ENCODE measurements around the gene FYCO1.
A peak's percentile ranks its signal among the peaks of the same experiment; 100 is the strongest.

FYCO1 gene

DNA sequence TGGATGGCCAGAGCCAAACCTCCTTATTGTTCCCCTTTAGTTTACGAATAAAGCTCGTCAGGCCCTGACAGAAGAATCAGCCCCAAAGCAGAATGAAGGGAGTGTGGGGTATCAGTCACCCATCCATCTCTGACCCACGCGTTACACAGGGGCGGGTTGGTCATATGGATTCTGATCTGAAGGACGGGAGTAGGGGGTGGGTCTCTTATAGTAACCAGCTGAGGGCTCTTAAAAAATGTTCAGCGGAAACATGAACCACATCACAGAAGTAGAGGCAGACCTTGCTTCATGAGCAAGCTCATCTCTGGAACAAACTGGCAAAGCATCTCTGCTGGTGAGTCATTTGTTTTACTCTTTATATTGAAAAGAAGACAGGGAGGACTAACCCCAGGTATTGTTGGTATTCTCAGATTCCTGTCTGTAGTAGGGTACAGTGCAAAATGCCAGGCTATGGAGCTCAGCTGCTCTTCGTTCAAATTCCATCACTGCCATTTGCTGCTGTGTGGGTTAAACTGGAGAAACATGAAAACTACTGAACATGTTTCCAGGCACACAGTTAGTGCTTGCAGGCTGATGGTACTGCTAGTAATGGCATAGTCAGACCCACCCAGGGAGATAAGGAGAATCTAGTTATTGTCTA is 52.3 kb downstream of the FYCO1 start, which contains the start of gene CXCR6:
CXCR6 (plus strand) TSS at position 258 of the 640 bp plus-strand sequence. CDS start 3,018 bp downstream, outside the sequence.
- no peak for DNase-seq (ENCODE audit: low spot score)
- no peak for FAIRE-seq

DNA sequence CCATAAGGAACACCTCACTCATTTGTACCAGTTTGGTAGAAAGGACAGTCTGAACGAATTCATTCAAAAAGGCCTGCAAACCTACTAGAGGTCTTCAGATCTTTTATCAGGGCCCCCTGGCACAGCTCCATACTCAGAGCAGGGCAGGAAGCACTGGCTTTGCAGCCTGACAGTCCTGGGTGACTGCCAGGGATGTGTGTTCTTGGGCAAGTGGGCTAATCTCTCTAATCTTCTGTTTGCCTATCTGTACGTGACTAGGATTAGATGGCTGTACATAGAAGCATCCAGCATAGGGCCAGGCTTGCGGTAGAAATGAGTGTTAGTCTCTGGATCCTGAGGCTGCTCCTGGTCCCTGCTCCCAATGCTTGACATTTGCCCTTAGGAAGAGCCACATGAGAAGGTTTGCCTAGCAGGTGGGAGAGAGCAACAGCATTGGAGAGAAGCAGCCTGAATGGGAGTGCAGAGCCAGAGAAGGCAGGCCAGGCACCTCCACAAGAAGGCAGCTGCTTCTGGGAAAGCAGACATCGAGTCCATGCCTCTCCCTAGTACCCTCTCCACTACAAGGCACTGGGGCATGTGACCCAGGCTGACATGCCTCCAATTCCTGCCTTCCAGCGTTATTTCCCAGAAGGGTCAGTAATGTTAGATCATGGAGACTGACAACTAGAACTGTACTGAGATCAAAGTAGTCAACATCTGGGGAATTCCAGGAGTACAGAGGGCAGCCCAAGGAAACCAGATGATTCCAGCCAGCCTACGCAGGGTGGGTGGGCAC is 53.4 kb downstream of the FYCO1 start:
- no peak for DNase-seq (ENCODE audit: low spot score)

DNA sequence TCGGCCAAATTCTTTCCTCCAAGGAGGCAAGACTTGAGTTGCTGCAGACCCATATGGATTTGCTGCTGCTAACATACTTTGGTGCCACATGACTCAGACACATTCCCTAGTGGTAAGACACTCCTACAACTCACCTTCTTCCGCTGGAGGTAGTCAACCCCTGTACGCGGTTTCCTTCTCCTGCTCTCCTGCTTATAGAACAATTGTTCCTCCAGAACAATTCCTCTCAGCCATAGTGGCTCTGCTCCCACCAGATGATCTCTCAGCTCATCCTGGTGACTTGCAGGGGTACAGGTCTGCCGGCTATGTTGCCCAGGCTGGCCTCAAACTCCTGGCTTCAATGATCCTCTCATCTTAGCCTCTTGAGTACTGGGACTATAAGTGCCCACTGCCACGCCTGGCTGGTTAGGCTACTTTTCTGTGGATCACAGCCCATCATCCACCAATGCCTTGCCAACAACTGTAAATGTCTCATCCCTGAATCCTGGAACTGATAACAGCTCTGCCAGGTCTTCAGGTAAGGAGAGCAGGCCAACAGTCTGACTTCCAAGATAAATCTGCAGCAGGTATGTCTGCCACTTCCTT is 54.8 kb downstream of the FYCO1 start:
- DNase-seq (ENCODE audit: low spot score): no peak
- FAIRE-seq: no peak

More for the DNA sequence above, 53.4 kb downstream of the FYCO1 start:
- no peak for FAIRE-seq

DNA sequence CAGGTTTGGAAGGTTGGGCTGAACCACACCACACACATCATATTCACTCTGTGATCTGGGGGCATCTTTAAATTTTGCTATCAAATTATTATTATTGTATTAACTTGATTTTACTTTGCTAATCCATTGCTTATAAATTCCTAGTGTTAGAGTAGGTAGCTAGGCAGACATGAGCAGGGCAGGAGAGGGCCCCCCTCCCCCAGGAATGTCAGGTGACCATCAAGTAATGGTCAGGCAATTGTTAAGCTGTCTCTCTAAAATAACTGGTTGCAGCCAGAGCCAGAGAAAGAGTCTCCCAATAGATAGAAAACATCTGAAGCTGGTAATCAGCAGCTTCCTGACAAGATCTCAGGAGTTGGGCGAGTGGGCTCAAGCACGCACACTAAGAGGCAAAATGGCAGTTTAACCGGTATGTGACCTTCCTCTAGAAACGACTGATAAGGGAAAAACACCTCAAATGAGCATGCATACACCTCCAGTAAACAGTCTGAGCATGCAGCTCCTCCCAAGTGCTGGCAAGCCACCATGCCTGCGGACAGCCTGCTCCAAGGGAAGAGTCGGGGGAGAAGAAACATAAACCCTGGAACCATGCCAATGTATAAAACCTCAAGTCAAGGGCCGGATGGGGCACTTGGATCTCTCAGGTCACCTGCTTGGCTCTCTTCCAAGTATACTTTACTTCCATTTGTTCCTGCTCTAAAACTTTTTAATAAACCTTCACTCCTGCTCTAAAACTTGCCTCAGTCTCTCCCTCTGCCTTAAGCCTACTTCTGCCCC is 55.4 kb downstream of the FYCO1 start:
- DNase-seq (ENCODE audit: low spot score) (no peak), FAIRE-seq (no peak)

DNA sequence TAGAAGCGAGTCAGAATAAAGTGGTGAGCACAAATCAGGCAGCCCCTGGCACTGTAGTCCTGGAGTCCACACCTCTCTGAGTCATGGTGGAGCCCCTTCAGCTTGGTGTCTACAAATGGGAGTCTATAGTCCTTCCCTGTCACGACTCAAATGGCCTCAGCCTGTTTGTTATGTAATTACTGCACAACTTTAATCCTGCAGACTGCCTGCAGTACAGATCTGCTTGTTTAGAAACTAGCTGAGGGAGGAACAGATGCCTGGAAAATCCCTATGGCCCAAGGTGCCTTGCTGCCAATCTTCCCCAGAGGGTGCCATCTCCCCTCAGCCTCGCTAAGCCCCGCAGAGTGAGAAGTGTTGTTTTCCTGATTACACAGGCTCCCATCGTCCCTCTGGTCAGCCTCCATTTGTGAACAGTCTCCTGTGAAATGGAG is 56.3 kb downstream of the FYCO1 start:
- DNase-seq (ENCODE audit: low spot score) (no peak), FAIRE-seq (no peak)

DNA sequence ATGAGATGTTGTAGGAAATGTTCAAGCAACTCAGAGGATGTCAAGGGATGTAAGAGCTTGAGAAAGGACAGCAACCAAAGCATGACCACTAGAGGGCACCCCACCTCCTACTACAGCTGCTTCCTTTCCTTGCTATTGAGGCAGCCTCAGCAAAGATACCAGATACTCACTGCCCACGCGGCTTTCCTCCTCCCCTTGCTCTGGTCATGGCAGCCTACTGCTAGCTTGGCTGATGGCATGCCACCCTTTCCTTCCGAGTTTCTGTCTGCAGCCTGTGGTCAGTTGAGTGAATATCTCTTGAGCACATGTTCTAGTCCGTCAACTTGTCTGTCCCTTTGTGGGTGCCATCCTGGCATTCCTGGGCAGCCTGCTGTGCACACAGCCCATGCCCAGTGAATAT is 56.8 kb downstream of the FYCO1 start:
- DNase-seq (ENCODE audit: low spot score): peak; percentile 55
- FAIRE-seq: no peak

DNA sequence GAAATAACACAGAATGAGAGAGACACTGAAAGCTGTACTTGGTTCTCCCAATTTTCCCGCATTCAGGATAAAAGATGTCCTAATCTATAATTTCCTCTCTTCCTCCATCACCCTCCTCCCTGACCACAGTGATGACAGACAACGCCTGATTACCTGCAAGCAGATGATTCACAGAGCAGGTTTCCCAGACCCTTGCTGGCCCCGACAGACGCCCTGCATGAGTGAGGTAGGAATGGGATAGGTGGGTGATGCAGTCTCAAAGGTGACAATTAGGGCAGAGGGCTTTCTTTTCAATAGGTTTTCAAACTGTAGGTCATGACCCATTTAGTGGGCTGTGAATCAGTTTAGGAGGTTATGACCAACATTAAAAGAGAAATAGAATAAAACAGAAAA is 57.6 kb downstream of the FYCO1 start:
- DNase-seq (ENCODE audit: low spot score) (no peak), FAIRE-seq (no peak)

DNA sequence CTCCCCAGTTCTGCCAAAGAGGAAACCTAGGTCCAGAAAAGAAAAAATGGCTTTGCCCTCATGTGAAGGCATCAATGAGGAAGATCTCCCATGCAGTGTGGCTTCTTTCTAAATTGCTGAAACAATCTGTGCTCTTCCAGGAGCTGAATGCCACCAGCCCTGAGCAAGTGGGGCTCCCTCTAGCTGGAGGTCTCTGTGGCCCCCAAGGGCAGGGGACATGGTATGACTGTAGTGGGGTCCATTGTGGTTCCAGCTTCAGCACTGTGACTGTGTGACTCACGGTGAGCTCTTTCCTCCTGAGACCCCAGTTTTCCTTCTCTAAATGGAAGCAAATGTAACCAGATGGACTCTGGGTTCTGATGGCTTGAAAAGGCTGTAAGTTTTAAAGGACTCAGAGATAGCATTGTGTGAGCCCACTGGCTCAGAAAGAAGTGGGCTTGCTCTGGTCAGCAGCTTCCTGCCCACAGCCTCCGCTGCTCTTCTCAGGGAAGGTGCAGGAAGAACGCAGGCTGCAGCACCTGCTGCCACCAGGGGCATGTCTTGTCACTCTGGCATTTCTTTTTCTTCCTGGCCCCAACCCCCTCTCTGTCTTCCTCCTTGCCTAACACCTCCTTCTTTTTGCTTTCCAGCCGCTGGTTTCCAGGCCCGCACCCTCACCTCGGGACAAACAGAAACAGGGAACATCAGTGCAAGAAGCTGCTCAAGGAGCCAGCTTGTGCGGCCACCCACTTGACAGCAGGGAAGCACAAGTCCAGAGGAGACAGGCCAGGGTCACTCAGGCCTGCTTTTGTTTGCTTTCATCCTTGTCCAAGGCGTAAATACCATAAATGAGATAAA is 58.2 kb downstream of the FYCO1 start:
- DNase-seq (ENCODE audit: low spot score): no peak
- FAIRE-seq: no peak

DNA sequence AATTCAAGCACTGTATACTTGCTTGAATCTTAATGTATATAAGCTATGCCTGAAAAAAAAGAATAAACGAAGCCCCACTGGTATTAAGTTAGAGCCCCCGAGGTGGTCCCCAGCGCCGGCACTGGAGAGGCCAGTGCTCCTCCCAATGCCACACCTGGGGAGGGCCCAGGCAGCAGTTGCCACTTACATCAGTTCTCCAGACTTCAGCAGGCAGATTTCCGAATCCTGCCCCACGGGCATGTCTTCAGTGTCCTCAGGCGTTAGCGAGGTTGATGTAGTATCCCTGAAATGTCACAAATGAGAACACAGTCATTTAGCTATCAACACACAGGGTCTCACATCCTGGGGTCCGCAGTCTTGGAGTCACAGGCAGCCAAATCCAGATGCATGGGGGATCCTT is 59.4 kb downstream of the FYCO1 start:
- DNase-seq (ENCODE audit: low spot score): no peak
- FAIRE-seq: no peak

DNA sequence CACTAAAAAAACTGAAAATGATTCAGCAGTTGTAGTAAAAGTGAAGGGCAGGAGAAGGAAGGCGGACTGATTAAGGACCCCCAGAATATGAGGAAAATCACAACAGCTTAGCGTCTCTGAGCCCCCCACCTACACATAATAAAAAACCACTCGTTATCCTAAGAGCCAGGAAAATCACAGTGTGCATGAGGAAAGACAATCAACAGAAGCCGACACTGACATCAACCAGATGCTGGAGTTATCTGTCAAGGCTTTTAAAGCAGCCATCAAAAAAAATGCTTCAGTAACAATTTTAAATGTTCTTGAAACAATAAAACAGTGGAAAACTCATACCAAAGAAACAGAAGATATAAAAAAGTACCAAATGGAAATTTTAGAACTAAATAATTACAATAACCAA is 62.0 kb downstream of the FYCO1 start:
- FAIRE-seq (no peak), DNase-seq (ENCODE audit: low spot score) (no peak)

DNA sequence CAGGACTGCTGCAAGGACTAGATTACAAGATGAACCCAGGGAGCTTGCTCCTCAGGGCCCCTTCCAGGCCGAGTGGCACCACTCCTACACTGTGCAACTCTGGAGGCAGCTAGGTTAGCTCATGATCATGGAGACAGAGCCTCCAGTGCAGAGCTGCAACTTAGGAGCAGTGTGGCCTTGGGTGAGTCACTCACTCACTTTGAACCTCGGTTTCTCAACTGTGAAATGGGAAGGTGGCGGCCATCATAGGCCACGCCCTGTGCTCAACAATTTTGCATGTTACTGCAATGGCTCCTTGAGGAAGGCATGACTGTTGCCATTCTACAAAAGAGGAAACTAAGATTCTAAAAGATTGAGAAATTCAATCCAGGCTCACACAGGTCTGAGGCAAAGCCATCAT is 63.5 kb downstream of the FYCO1 start:
- DNase-seq (ENCODE audit: low spot score): no peak
- no peak for FAIRE-seq

DNA sequence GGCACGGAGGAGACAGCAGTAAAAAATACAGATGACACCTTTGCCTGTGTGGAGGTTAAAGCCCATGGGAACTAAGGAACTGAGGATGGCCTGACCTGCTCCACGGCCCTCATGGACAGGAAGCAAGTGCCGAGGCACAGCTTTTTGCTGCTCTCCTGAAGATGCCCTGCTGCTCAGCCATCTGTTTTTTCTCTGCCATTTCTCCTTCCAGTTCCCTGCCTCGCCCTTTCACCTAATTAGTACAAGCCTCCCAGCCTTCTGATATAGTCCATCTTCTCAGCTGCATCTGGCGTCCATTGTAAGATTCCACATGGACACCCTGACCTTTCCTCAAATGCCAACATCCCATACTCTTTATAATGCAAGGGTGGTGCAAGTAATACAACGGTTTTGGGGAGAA is 64.1 kb downstream of the FYCO1 start:
- FAIRE-seq (no peak), DNase-seq (ENCODE audit: low spot score) (no peak)

DNA sequence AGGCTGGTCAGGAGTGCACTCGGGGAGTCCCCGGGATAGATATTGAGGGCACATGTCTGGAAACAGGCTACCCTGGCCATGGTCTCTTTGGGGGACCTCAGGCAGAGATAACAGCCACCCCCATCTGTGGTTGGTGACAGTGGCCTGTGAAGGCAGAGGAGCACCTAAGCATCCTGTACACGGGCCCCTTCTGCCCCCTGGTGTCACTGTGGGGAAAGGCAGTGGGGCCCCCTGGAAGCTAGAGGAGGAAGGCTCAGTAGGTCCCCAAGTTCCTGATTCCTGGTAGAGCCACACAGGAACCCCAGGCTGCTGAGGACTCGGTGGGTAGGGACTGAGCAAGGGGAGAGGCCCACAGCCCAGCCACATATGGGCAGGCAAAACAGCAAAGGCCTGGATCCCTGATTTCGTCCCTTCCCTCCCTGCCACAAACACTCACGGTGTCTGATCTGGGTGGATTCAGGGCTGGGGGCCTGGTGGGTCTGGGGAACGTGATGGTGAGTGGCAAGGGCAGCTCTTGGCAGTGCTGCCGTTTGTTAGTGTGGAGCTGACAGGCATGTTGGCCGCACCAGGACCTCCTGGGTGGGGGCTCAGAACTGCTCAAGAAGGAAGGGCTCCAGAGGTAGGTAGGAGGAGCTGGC is 66.5 kb downstream of the FYCO1 start:
- DNase-seq (ENCODE audit: low spot score): peak; percentile 15
- FAIRE-seq: no peak

DNA sequence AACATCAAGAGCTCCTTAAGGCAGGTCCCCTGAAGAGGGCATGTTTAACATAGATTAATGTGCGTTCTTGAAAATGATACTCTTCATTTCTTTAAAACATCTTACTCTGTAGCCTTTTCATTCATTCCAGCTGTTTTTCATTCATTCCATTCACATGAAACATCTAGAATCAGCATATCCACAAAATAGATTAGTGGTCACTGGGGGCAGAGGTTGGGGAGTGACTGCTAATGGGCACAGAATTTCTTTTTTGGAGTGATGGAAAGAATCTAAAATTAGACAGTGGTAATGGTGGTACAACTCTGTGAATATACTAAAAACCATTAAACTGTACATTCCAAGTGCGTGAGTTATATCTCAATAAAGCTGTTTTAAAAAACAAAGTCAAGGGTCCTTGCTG is 67.7 kb downstream of the FYCO1 start:
- DNase-seq (ENCODE audit: low spot score): no peak
- FAIRE-seq: no peak

DNA sequence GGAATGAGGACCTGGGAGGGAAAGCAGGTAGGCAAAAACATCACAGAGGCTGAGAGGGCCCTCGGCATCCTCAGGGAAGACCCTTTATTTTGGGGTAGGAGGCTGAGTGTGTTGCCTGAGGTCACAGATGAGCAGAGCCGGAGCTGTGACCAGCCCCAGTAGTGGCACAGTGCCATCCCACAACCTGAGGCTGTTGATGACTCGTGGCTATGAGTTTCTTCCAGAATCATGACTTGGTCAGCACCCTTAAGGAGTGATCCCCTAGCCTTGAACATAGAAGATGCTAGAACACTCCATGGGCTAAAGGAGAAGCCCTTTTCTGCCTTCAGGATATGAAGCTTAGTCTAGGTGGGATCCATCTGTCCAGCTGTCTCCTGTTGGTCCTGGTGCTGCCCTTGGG is 71.9 kb downstream of the FYCO1 start:
- DNase-seq (ENCODE audit: low spot score): peak; percentile 26
- no peak for FAIRE-seq

DNA sequence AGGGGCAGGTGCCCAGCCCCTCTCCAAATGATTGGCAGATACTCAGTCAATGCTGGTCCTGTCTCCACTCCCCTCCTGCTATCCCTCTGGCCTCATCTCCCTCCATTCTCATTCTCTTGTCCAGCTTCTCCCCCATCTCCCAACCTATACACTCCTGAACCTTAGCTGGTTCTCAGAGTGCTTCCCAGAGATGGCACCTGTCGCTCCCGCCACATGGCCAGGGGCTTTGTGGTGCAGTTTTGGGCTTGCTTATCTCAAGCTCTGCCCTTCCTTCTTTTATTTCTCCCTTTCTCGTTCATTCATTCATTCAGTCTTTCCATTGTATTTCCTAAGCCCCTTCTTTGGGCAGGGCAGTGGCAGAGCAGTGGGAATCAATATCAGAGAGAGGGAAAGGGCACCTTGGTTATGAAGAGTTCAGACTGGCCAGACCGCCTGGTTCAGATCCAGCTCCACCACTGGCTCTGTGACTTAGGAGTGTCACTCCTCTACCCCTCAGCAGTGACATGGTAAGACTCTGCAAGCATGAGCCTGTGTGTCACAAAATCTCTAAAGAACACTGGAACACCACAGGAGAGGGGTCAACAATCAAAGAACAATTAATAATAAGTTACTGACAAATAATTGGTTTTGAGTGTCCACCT is 72.6 kb downstream of the FYCO1 start:
- DNase-seq (ENCODE audit: low spot score) (no peak), FAIRE-seq (no peak)

DNA sequence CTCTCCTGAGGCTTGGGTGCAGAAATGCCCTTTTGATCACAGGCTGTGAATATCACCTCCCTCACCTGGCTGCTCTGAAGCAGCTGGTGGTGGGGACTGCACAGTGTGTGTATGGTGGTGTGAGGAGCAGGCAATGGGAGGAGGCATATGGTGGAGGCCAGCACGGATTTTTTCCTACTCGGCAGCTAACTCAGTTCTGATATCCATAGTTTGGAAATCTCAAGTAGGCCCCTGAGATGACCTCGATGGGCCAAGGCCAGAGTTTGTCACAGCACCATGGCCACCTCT is 73.6 kb downstream of the FYCO1 start:
- DNase-seq (ENCODE audit: low spot score): no peak
- no peak for FAIRE-seq

DNA sequence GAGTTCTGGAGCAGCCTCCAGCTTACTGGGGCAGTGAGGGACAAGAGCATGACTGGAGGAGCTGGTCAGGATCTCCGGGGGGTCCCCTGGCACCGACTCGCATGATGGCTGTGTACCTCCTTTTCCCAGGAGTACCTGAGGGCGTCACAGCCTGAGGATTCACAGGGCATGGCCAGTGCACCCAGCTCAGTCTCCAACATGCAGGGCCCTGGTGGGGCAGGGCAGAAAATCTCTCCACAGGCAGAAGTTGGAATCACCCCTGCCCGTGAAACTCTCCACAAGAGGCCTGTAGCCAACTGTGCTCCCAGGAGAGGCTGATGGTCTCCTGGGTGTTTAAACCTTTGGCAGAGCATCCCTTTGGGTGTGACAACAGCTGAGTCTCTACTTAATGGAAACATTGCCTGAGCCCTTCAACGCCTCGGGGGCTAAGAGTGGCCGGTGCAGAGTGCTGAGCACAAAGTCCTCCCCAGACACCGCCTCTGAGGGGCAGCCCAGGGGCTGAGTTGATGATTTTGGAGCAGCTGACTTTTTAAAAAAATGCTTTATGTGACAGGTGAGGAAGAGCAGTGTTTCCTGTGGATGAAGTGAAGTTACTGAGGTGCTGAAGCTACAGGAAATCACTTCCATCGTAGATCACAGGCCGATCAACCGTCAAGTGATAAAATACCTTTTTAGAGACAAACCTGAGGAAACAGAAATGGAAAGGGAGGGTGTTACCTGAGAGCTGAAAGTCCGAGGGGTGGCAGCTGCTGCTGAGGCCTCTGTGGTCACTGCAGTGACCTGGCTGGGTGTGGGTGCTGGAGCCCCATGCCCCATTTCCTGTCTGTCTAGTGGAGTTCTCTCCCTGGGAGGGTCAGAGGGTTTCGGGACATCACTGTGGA is 74.2 kb downstream of the FYCO1 start:
- FAIRE-seq (no peak), DNase-seq (ENCODE audit: low spot score) (no peak)
